ENCODE measurements around the gene CRKL. TPM values are rescaled to one million over a fixed set of nuclear protein-coding genes. Genes with fewer than 3 reads are reported as not detected.

CRKL gene
- total RNA-seq, 1 experiment from 2014 or later = 69.9 TPM

- CTCF ChIA-PET = interaction anchor here (0.6 to 0.7 kb wide), 2 partner anchors 11 to 50 kb away, joined by 3 read pairs; no protein-coding TSS in a partner anchor
- no TSS peak for BruUV-seq (replicated peaks)
- no peak for TF ChIP-seq CTCF (IDR thresholded peaks at IDR 0.05; ENCODE audit: unreplicated experiment)
- no peak overlapping the region for H3K4me3 Mint-ChIP-seq (ENCODE audit: low read depth, unreplicated experiment)
- intact Hi-C loops (cut with micrococcal nuclease; ENCODE audit: unreplicated experiment) = no loop called here
- H3K9me3 Mint-ChIP-seq (ENCODE audit: low read depth, unreplicated experiment) = no peaks in the 10 kb centered on the region
- H3K4me1 Mint-ChIP-seq (ENCODE audit: low read depth, unreplicated experiment) = peaks cover 5% of the 10 kb centered on the region
- no peak for DNase-seq
- no peak overlapping the region for H3K27ac Mint-ChIP-seq (ENCODE audit: unreplicated experiment)
- H3K36me3 Mint-ChIP-seq (ENCODE audit: insufficient read depth, unreplicated experiment) = peaks cover 4% of the 10 kb centered on the region
- no peaks in the 10 kb centered on the region for H3K27me3 Mint-ChIP-seq (ENCODE audit: unreplicated experiment)
These were observed 7.5 kb upstream of the CRKL start for GRCh38 chr22:20909543-20910303.

DNA sequence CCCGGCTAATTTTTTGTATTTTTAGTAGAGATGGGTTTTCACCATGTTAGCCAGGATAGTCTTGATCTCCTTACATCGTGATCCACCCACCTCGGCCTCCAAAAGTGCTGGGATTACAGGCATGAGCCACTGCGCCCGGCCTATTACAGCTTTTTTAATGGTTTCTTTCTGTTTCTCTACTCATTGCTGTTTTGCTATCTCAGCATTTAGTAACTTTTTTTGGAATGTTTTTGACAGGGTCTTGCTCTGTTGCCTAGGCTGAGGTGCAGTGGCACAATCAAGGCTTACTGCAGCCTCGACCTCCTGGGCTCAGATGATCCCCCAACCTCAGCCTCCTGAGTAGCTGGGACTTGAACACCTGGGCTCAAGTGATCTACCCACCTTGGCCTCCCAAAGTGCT, 4.7 kb upstream of the CRKL start:
- Mint-ChIP-seq H3K9me3 (ENCODE audit: low read depth, unreplicated experiment) (no peaks in the 10 kb centered on the region), H3K36me3 (ENCODE audit: insufficient read depth, unreplicated experiment) (peaks cover 19% of the 10 kb centered on the region), H3K4me3 (ENCODE audit: low read depth, unreplicated experiment) (no peak overlapping the region), H3K27me3 (ENCODE audit: unreplicated experiment) (no peaks in the 10 kb centered on the region), H3K27ac (ENCODE audit: unreplicated experiment) (no peak overlapping the region), H3K4me1 (ENCODE audit: low read depth, unreplicated experiment) (no peaks in the 10 kb centered on the region)
- TF ChIP-seq CTCF (IDR thresholded peaks at IDR 0.05; ENCODE audit: unreplicated experiment) = no peak
- intact Hi-C loops (cut with micrococcal nuclease; ENCODE audit: unreplicated experiment) = no loop called here
- DNase-seq = no peak
- CTCF ChIA-PET = interaction anchor here (1.1 kb wide), 1 partner anchor 32 kb away, joined by 3 read pairs; no protein-coding TSS in a partner anchor
- BruUV-seq (replicated peaks) = no TSS peak

DNA sequence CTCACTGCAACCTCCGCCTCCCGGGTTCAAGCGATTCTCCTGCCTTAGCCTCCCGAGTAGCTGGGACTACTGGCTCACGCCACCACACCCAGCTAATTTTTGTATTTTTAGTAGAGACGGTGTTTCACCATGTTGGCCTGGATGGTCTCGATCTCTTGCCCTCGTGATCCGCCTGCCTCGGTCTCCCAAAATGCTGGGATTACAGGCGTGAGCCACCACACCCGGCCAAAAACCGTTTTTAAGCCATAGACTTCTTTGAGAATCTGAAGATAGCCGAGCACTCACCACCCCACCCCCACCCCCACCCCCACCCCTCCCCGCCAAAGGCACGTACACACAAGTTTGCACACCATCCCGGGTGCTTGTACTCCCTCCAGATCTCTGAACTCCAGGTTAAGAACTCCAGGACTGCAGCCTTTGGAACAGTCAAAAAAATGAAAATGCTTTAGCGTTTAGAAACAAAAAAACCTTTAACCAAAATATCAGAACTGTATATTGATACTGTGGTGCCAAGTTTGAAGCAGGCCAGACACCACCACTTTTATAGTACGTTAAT, 1.5 kb downstream of the CRKL start:
- Mint-ChIP-seq H3K4me3 (ENCODE audit: low read depth, unreplicated experiment) (peak overlapping the region; percentile 76), H3K4me1 (ENCODE audit: low read depth, unreplicated experiment) (peaks cover 26% of the 10 kb centered on the region), H3K27ac (ENCODE audit: unreplicated experiment) (peak overlapping the region; percentile 81), H3K36me3 (ENCODE audit: insufficient read depth, unreplicated experiment) (peaks cover 60% of the 10 kb centered on the region), H3K27me3 (ENCODE audit: unreplicated experiment) (no peaks in the 10 kb centered on the region), H3K9me3 (ENCODE audit: low read depth, unreplicated experiment) (no peaks in the 10 kb centered on the region)
- intact Hi-C loops (cut with micrococcal nuclease; ENCODE audit: unreplicated experiment) = loop anchor here (5.0 kb wide), 1 partner anchor 34 kb away; no protein-coding TSS in a partner anchor
- DNase-seq = no peak
- CTCF ChIA-PET = no interaction called here
- no peak for TF ChIP-seq CTCF (IDR thresholded peaks at IDR 0.05; ENCODE audit: unreplicated experiment)
- no TSS peak for BruUV-seq (replicated peaks)

DNA sequence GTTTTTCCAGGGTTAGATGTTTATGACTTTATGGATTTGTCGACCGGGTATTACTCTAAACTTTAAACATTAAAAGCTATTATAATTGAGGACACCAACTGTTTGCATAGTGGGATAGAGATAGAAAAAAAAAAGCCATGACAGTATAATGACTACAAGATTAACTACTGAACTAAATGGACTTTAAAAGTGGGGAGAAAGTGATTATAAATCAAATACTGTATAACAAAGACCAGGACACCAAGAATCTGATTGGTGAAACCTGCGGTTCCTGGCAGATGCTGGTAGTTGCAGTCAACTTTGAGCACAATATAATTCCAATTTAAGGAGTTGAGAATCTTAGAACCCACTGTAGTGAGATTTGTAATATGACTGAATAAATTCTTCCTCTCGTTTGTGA, 2.5 kb downstream of the CRKL start:
- H3K4me3 Mint-ChIP-seq (ENCODE audit: low read depth, unreplicated experiment) = peak overlapping the region; percentile 76
- H3K4me1 Mint-ChIP-seq (ENCODE audit: low read depth, unreplicated experiment) = peaks cover 26% of the 10 kb centered on the region
- H3K27me3 Mint-ChIP-seq (ENCODE audit: unreplicated experiment) = no peaks in the 10 kb centered on the region
- DNase-seq = no peak
- TSS peak; percentile 48 for BruUV-seq (replicated peaks)
- H3K27ac Mint-ChIP-seq (ENCODE audit: unreplicated experiment) = peak overlapping the region; percentile 25
- no peaks in the 10 kb centered on the region for H3K9me3 Mint-ChIP-seq (ENCODE audit: low read depth, unreplicated experiment)
- no peak for TF ChIP-seq CTCF (IDR thresholded peaks at IDR 0.05; ENCODE audit: unreplicated experiment)
- peaks cover 56% of the 10 kb centered on the region for H3K36me3 Mint-ChIP-seq (ENCODE audit: insufficient read depth, unreplicated experiment)
- CTCF ChIA-PET = interaction anchor here (1.7 kb wide), 2 partner anchors 18 to 34 kb away, joined by 5 to 6 read pairs; no protein-coding TSS in a partner anchor
- intact Hi-C loops (cut with micrococcal nuclease; ENCODE audit: unreplicated experiment) = loop anchor here (5.0 kb wide), 1 partner anchor 33 kb away; no protein-coding TSS in a partner anchor
